TTC549 (cell line): Measurements from ENCODE around the gene TNKS2.
"Not testable (repeated sequence)": the region's sequence is repeated elsewhere in the genome, so short reads cannot be mapped to it uniquely, and the experiment has no call there.

Source experiments
- FAIRE-seq: peaks from 2 replicates; lab custom pipeline; 2012; peaks lifted over from hg19 to GRCh38; lab: Jason Lieb, UNC

TNKS2 gene

GRCh38 chr10:91797048-91797690, 1.1 kb upstream of the TNKS2 start:
- FAIRE-seq, result no peak

- no peak for FAIRE-seq
Measured at GRCh38 chr10:91798649-91799611, 704 bp downstream of the TNKS2 start.

- FAIRE-seq, result no peak
Measured at GRCh38 chr10:91799612-91799975, 1.4 kb downstream of the TNKS2 start.

- no peak for FAIRE-seq
Measured at GRCh38 chr10:91800182-91800581, 2.0 kb downstream of the TNKS2 start.

GRCh38 chr10:91800756-91801155, 2.5 kb downstream of the TNKS2 start:
- no peak for FAIRE-seq

GRCh38 chr10:91803386-91804125, 5.3 kb downstream of the TNKS2 start:
- no peak for FAIRE-seq

- no peak for FAIRE-seq
Measured at GRCh38 chr10:91804126-91804510, 5.9 kb downstream of the TNKS2 start.

GRCh38 chr10:91805110-91805838, 7.0 kb downstream of the TNKS2 start:
- FAIRE-seq, result no peak

GRCh38 chr10:91807264-91807663, 9.0 kb downstream of the TNKS2 start:
- FAIRE-seq, result not testable (repeated sequence)

GRCh38 chr10:91813251-91813650, 15.0 kb downstream of the TNKS2 start:
- no peak for FAIRE-seq

- no peak for FAIRE-seq
Measured at GRCh38 chr10:91816981-91817380, 18.8 kb downstream of the TNKS2 start.

- FAIRE-seq, result no peak
Measured at GRCh38 chr10:91820144-91820543, 21.9 kb downstream of the TNKS2 start.

GRCh38 chr10:91824076-91824475, 25.9 kb downstream of the TNKS2 start:
- no peak for FAIRE-seq

GRCh38 chr10:91829268-91829667, 31.0 kb downstream of the TNKS2 start:
- FAIRE-seq, result no peak

- FAIRE-seq, result no peak
Measured at GRCh38 chr10:91838199-91838598, 40.0 kb downstream of the TNKS2 start.

- FAIRE-seq, result no peak
Measured at GRCh38 chr10:91843083-91843482, 44.9 kb downstream of the TNKS2 start.

- FAIRE-seq, result no peak
Measured at GRCh38 chr10:91856637-91857036, 58.4 kb downstream of the TNKS2 start.

GRCh38 chr10:91860885-91861284, 62.7 kb downstream of the TNKS2 start:
- no peak for FAIRE-seq

GRCh38 chr10:91864099-91864498, 65.9 kb downstream of the TNKS2 start:
- FAIRE-seq, result no peak

- FAIRE-seq, result no peak
Measured at GRCh38 chr10:91864744-91865143, 66.5 kb downstream of the TNKS2 start.

GRCh38 chr10:91865562-91866081, 67.4 kb downstream of the TNKS2 start:
- no peak for FAIRE-seq

GRCh38 chr10:91875156-91875555, 76.9 kb downstream of the TNKS2 start:
- no peak for FAIRE-seq
